Lung (tissue), 12 donors: ENCODE measurements around the gene RNF144A. TPM values are rescaled to one million over a fixed set of nuclear protein-coding genes. Genes with fewer than 3 reads are reported as not detected.

Experiments
- ATAC-seq: fragments of 200-7000 bp; cut with Tn5 transposase; one replicate; pipeline ENCODE4 v1.9.1; 2020; ENCODE audit warnings: moderate number of reproducible peaks; ENCODE audit not compliant: insufficient read depth, low FRiP score
- DNase-seq, 3 donors: peaks; one replicate each; pipeline ENCODE4 v3.0.0-alpha.2; 2013 to 2017
- H3K27ac ChIP-seq, 2 donors: one replicate each; pipeline ENCODE4 v1.5.1; 2013; ENCODE audit warnings: mild to moderate bottlenecking in 2 of 2, moderate library complexity in 2 of 2, control low read depth in 1 of 2, inconsistent platforms in 1 of 2, low read depth in 1 of 2, low read length in 1 of 2
- H3K27me3 ChIP-seq, 3 donors: one replicate each; pipeline ENCODE4 v1.5.1; 2013; ENCODE audit warnings: low read length in 2 of 3; ENCODE audit not compliant: control insufficient read depth in 3 of 3, insufficient read depth in 3 of 3
- H3K36me3 ChIP-seq, 4 donors: one replicate each; pipeline ENCODE4 v1.5.1; 2013; ENCODE audit warnings: low read length in 4 of 4, mild to moderate bottlenecking in 1 of 4, moderate library complexity in 1 of 4; ENCODE audit not compliant: control insufficient read depth in 4 of 4, insufficient read depth in 4 of 4
- H3K4me1 ChIP-seq, 5 donors: one replicate each; pipeline ENCODE4 v1.5.1; 2013; ENCODE audit warnings: low read length in 5 of 5, mild to moderate bottlenecking in 2 of 5, moderate library complexity in 1 of 5; ENCODE audit not compliant: control insufficient read depth in 5 of 5, insufficient read depth in 5 of 5
- H3K4me3 ChIP-seq: one replicate; pipeline ENCODE4 v1.5.1; 2013; ENCODE audit warnings: mild to moderate bottlenecking, control low read depth, moderate library complexity
- H3K9ac ChIP-seq, 2 donors: one replicate each; pipeline ENCODE4 v1.5.1; 2013; ENCODE audit warnings: low read length in 2 of 2, control low read depth in 1 of 2; ENCODE audit not compliant: insufficient read depth in 1 of 2
- H3K9me3 ChIP-seq, 4 donors: one replicate each; pipeline ENCODE4 v1.5.1; 2013; ENCODE audit warnings: low read length in 3 of 4, mild to moderate bottlenecking in 1 of 4, moderate library complexity in 1 of 4; ENCODE audit not compliant: control insufficient read depth in 4 of 4, insufficient read depth in 3 of 4
- CTCF ChIP-seq: IDR thresholded peaks from 2 replicates; pipeline ENCODE4 v1.5.1; 2012; ENCODE audit warnings: mild to moderate bottlenecking; ENCODE audit errors: control extremely low read depth, extremely low read depth
- WGBS, 2 donors: extraction: QIAGEN DNeasy Blood & Tissue Kit; methylation state at CpG; one replicate each; pipeline ENCODE4 v1.1.7; 2013; 5-methylcytosine and 5-hydroxymethylcytosine counted together
- polyA plus RNA-seq, 2 donors: library from polyadenylated mRNA; stranded (reverse); fragments of 200-250 nt; gene quantifications; one replicate each; pipeline ENCODE4 v1.2.1, GENCODE V29; 2013
- total RNA-seq, 2 donors: library from RNA; depleted of rRNA in 1 of 2; stranded (reverse); fragments of >200 nt in 1 of 2; gene quantifications; one replicate each; pipeline ENCODE4 v1.2.1, GENCODE V29; 2014 to 2021
- donor health status: control.
- donor health status: control.
- donor health status: Bipolar disorder and iron deficiency.
- donor health status: healthy.
- donor health status: DM: yes; HTN: yes; CAD: no.

RNF144A gene
- total and polyA plus RNA-seq, 4 donors: 2.7 to 25.3 (median 5.8) TPM

GRCh38 chr2:7023542-7023941 lies 106.3 kb downstream of the RNF144A start:
- Histone ChIP-seq H3K9ac (no peak overlapping the region), H3K4me1 (peaks cover 6 to 52% (median 11%) of the 10 kb centered on the region in 5 donors), H3K27ac (no peak overlapping the region), H3K27me3 (no peaks in the 10 kb centered on the region), H3K9me3 (no peaks in the 10 kb centered on the region), H3K36me3 (peaks cover 0 to 19% (median 9%) of the 10 kb centered on the region in 4 donors), H3K4me3 (no peak overlapping the region)
- ATAC-seq: no peak
- no peak for TF ChIP-seq CTCF
- 73 to 82% methylated on average over 2 of the region's 2 CpGs for WGBS, 2 donors
- peak; percentile 66 to 90 (median 81) for DNase-seq

GRCh38 chr2:7024261-7024660 lies 107.0 kb downstream of the RNF144A start:
- Histone ChIP-seq H3K9ac (no peak overlapping the region), H3K4me1 (peaks cover 9 to 57% (median 12%) of the 10 kb centered on the region in 5 donors), H3K27ac (no peak overlapping the region), H3K27me3 (no peaks in the 10 kb centered on the region), H3K36me3 (peaks cover 0 to 16% (median 9%) of the 10 kb centered on the region in 4 donors), H3K9me3 (no peaks in the 10 kb centered on the region), H3K4me3 (no peak overlapping the region)
- no peak for TF ChIP-seq CTCF
- ATAC-seq (no peak), DNase-seq (no peak)
- WGBS, 2 donors: 87 to 95% methylated on average over 18 of the region's 18 CpGs

GRCh38 chr2:7025082-7025481 lies 107.9 kb downstream of the RNF144A start:
- no peak for DNase-seq
- 93 to 95% methylated on average over 9 of the region's 9 CpGs for WGBS, 2 donors
- no peaks in the 10 kb centered on the region for H3K27me3 ChIP-seq
- TF ChIP-seq CTCF: no peak
- H3K36me3 ChIP-seq: peaks cover 0 to 17% (median 11%) of the 10 kb centered on the region in 4 donors
- H3K9ac ChIP-seq: no peak overlapping the region
- H3K4me1 ChIP-seq: peaks cover 9 to 57% (median 12%) of the 10 kb centered on the region in 5 donors
- H3K4me3 ChIP-seq: no peak overlapping the region
- H3K27ac ChIP-seq: no peak overlapping the region
- ATAC-seq: no peak
- H3K9me3 ChIP-seq: no peaks in the 10 kb centered on the region

DNA sequence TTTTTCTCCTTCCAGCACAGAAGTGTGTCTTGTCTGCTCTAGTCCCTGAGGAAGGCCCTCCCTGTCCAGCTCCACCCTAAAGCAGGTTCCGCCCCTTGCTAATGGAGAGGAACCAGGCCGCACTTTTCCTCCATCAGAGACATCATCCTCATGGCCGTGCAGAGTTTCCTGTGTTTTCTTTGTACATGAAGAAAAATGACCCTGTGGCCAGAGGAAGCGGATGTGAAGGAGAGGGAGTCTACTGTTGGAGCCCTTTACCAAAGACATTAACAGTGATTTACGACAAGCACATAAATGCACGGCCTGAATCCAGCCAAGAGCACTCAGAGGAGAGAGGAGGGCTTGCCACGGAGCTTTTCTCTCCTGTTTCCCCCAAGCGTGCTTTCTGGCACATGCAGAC lies 109.5 kb downstream of the RNF144A start:
- no peak overlapping the region for H3K4me3 ChIP-seq
- peaks cover 0 to 9% (median 6%) of the 10 kb centered on the region in 4 donors for H3K36me3 ChIP-seq
- peaks cover 9 to 57% (median 16%) of the 10 kb centered on the region in 5 donors for H3K4me1 ChIP-seq
- no peaks in the 10 kb centered on the region for H3K9me3 ChIP-seq
- H3K27ac ChIP-seq: peak overlapping the region; percentile 9 to 51
- no peak for TF ChIP-seq CTCF
- no peak overlapping the region for H3K9ac ChIP-seq
- ATAC-seq (no peak), DNase-seq (peak; percentile 48 to 86 (median 55))
- WGBS, 2 donors: 63 to 64% methylated on average over 8 of the region's 8 CpGs
- H3K27me3 ChIP-seq: no peaks in the 10 kb centered on the region
